OCI-LY1 (cell line): ENCODE data around the gene DYNC1LI1.

Experiments used
- EZH2 ChIP-seq: fragments of 200-600 bp; sonication (generic), shearing (Covaris generic); IDR thresholded peaks from 2 replicates; pipeline ENCODE4 v1.8.0; 2017; ENCODE audit warnings: borderline replicate concordance, mixed run types, mild to moderate bottlenecking, antibody characterized with exemption, low read length, moderate library complexity, mixed read lengths
- TF ChIP-seq, protein P1 (sequence below): fragments of 200-600 bp; sonication (generic), shearing (Covaris generic); IDR thresholded peaks from 2 replicates; pipeline ENCODE4 v1.5.1; 2017; ENCODE audit warnings: mild to moderate bottlenecking, antibody characterized with exemption, low read length, moderate library complexity, mixed read lengths

DNA sequence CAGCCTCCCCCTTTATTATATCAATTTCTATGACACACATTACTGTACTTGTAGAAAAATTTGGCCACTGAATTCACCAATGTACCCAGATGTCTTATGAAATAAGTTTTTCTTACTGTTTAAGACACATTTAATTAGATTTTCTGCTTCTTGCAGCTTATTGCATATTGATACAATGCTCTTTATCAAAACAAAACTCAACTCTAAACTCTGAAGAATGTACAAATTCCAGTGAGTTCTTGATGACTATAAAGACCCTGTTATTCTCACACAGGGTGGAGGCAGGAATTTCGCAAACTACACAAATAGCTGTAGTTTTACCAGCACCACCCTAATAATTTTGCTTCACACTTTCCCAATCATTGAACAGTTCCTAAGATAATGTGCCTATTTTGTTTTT, 90.1 kb downstream of the DYNC1LI1 start:
- TF ChIP-seq EZH2: no peak
- TF ChIP-seq, protein P1, sequence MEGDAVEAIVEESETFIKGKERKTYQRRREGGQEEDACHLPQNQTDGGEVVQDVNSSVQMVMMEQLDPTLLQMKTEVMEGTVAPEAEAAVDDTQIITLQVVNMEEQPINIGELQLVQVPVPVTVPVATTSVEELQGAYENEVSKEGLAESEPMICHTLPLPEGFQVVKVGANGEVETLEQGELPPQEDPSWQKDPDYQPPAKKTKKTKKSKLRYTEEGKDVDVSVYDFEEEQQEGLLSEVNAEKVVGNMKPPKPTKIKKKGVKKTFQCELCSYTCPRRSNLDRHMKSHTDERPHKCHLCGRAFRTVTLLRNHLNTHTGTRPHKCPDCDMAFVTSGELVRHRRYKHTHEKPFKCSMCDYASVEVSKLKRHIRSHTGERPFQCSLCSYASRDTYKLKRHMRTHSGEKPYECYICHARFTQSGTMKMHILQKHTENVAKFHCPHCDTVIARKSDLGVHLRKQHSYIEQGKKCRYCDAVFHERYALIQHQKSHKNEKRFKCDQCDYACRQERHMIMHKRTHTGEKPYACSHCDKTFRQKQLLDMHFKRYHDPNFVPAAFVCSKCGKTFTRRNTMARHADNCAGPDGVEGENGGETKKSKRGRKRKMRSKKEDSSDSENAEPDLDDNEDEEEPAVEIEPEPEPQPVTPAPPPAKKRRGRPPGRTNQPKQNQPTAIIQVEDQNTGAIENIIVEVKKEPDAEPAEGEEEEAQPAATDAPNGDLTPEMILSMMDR: no peak
